ENCODE results near the gene CLUH. TPM values are rescaled to one million over a fixed set of nuclear protein-coding genes. Genes with fewer than 3 reads are reported as not detected.

The CLUH gene
- total RNA-seq, 1 donor from 2014 or later: 40.2 TPM

DNA sequence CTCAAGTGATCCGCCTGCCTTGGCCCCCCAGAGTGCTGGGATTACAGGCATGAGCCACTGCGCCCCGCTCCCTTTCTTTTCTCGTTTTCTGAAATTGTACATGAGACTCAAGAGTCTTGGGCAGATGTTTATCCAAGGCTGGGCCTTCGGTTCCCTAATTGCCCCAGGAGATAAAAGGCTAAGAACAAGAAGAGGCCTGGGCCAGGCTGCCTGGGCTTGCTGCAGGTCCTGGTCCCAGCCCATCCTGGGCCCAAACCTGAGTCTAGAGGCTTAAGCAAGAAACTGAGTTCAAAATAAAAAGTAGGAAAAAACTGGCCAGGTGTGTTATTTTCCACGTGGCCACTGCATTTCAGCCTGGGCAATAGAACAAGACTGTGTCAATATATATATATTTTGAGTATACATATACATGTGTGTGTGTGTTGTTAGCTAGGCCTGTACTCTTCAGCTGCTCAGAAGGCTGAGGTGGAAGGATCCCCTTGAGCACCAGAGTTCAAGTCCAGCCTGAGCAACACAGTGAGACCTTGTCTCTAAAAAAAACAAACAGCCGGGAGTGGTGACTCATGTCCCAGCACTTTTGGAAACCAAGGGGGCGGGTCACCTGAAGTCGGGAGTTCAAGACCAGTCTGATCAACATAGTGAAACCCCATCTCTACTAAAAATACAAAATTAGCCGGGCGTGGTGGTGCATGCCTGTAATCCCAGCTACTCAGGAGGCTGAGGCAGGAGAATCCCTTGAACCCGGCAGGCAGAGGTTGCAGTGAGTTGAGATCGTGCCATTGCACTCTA, 6.8 kb upstream of the CLUH start:
- Mint-ChIP-seq H3K9me3 (ENCODE audit: low read depth) (no peaks in the 10 kb centered on the region), H3K4me1 (ENCODE audit: low read depth) (peaks cover 5% of the 10 kb centered on the region), H3K27ac (no peak overlapping the region), H3K27me3 (peaks cover 26% of the 10 kb centered on the region), H3K4me3 (ENCODE audit: low read depth) (no peak overlapping the region), H3K36me3 (ENCODE audit: insufficient read depth) (no peaks in the 10 kb centered on the region)
- no peak for DNase-seq (ENCODE audit: low spot score, unreplicated experiment)
- TF ChIP-seq, protein P1, sequence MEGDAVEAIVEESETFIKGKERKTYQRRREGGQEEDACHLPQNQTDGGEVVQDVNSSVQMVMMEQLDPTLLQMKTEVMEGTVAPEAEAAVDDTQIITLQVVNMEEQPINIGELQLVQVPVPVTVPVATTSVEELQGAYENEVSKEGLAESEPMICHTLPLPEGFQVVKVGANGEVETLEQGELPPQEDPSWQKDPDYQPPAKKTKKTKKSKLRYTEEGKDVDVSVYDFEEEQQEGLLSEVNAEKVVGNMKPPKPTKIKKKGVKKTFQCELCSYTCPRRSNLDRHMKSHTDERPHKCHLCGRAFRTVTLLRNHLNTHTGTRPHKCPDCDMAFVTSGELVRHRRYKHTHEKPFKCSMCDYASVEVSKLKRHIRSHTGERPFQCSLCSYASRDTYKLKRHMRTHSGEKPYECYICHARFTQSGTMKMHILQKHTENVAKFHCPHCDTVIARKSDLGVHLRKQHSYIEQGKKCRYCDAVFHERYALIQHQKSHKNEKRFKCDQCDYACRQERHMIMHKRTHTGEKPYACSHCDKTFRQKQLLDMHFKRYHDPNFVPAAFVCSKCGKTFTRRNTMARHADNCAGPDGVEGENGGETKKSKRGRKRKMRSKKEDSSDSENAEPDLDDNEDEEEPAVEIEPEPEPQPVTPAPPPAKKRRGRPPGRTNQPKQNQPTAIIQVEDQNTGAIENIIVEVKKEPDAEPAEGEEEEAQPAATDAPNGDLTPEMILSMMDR (IDR thresholded peaks at IDR 0.05; ENCODE audit: unreplicated experiment): no peak

DNA sequence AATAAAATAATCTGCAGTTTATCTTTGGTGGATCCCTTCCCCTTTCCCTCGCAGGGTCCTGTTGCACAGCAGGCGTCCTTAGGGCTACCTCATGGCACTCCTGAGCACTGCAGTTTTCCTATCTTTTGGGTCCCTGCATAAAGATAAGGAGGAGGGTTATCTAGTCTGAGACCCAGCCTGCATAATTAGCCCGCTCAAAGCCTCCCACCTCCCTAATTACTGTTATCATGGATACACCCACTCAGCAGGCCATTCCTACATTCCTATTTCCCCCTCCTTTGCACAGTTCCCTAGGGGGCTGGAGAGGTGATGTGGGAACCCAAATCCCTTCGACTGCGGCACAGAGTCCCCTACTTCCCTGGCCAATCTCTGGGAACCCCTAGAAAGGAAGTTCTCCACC, 5.1 kb upstream of the CLUH start:
- Mint-ChIP-seq H3K4me3 (ENCODE audit: low read depth) (no peak overlapping the region), H3K36me3 (ENCODE audit: insufficient read depth) (no peaks in the 10 kb centered on the region), H3K9me3 (ENCODE audit: low read depth) (no peaks in the 10 kb centered on the region), H3K27ac (no peak overlapping the region), H3K4me1 (ENCODE audit: low read depth) (peaks cover 9% of the 10 kb centered on the region), H3K27me3 (peaks cover 9% of the 10 kb centered on the region)
- no peak for DNase-seq (ENCODE audit: low spot score, unreplicated experiment)
- TF ChIP-seq, protein P1 (IDR thresholded peaks at IDR 0.05; ENCODE audit: unreplicated experiment): no peak

DNA sequence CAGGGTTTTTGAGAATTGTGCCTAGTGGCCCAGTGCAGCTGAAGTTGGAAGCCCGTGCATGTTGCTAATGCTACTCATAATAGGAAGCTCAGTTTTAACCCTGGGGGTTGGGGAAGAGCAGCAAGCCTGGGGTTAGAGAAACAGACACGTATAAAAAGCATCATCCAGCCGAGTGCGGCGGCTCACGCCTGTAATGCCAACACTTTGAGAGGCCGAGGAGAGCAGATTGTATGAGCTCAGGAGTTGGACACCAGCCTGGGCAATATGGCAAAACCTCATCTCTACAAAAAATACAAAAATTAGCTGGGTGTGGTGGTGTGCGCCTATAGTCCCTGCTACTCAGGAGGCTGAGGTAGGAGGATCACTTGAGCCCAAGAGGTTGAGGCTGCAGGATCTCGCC, 2.3 kb upstream of the CLUH start:
- H3K36me3 Mint-ChIP-seq (ENCODE audit: insufficient read depth): no peaks in the 10 kb centered on the region
- TF ChIP-seq, protein P1 (IDR thresholded peaks at IDR 0.05; ENCODE audit: unreplicated experiment): no peak
- no peak overlapping the region for H3K4me3 Mint-ChIP-seq (ENCODE audit: low read depth)
- DNase-seq (ENCODE audit: low spot score, unreplicated experiment): no peak
- H3K9me3 Mint-ChIP-seq (ENCODE audit: low read depth): no peaks in the 10 kb centered on the region
- peaks cover 6% of the 10 kb centered on the region for H3K27me3 Mint-ChIP-seq
- peaks cover 24% of the 10 kb centered on the region for H3K4me1 Mint-ChIP-seq (ENCODE audit: low read depth)
- no peak overlapping the region for H3K27ac Mint-ChIP-seq

DNA sequence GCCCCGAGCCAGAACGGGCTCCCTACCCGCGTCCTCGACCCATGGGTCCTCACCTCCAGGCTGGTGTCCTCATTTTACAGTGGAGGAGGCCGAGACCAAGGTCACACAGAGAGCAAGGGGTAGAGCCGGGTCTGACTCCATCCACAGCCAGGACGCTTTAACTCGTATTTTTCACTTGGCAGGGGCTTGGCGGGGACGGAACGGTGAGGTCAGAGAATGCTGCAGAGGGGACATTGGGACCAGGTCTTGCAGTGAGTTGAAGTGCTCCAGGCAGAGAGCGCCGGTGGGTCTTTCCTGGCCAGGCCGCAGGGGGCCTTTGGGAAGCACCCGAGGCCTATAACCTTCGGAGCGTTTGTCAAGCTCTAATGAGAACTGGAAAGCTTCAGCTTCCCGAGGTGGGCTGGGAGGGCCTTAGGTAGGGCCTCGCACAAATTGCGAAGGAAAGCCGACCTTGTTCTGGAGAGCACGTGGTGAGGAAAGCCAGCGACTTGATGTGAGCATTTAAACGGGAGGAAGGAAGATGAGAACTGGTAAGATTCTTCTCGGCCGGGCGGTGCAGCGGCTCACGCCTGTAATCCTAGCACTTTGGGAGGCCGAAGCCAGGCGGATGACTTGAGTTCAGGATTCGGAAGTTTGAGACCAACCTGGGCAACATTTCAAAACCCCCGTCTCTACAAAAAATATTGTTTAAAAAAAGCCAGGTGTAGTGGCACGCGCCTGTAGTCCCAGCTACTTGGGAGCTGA, 908 bp upstream of the CLUH start:
- DNase-seq (ENCODE audit: low spot score, unreplicated experiment): no peak
- H3K9me3 Mint-ChIP-seq (ENCODE audit: low read depth): no peaks in the 10 kb centered on the region
- H3K4me1 Mint-ChIP-seq (ENCODE audit: low read depth): peaks cover 23% of the 10 kb centered on the region
- peak overlapping the region; percentile 80 for H3K27ac Mint-ChIP-seq
- TF ChIP-seq, protein P1 (IDR thresholded peaks at IDR 0.05; ENCODE audit: unreplicated experiment): no peak
- H3K27me3 Mint-ChIP-seq: peaks cover 6% of the 10 kb centered on the region
- H3K36me3 Mint-ChIP-seq (ENCODE audit: insufficient read depth): no peaks in the 10 kb centered on the region
- peak overlapping the region; percentile 75 for H3K4me3 Mint-ChIP-seq (ENCODE audit: low read depth)

DNA sequence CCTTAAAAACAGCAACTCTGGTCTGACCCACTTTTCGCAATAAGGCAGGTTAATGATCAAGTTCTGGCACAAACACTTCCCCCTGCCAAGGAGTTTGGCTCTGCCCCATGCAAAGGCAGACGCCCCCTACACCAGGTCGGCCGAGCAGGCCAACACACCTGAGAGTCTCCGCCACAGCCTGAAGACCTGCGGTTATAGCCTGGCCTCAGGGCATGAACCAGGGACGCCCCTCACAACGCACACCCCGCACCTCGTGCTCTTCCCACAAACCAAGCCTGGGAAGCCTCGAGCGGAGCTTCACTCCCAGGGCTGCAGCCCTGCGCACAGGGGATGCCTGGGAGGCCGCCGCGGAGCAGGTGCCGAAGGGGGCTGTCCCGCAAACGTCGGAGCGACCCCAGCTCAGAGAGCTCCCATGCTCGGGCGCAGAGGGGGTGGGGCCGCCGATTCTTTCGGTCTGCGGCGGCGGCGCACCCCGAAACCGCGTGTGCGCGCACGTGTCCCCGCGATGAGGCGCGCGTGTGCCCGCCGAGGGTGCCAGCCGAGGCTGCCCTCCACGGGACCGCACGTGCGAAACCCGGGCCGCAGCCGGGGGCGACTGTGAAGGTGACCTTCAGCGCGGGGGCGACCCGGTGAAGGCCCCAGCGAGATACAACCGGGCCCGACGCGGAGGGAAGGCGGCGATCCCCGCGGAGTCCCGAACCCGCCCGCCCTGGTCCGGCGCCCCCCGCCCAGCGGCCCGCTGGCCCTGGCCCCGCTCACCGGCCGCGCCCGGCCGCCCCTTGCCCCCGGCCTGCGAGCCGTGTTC, 559 bp downstream of the CLUH start:
- H3K9me3 Mint-ChIP-seq (ENCODE audit: low read depth): no peaks in the 10 kb centered on the region
- H3K27ac Mint-ChIP-seq: no peak overlapping the region
- peaks cover 20% of the 10 kb centered on the region for H3K4me1 Mint-ChIP-seq (ENCODE audit: low read depth)
- TF ChIP-seq, protein P1 (IDR thresholded peaks at IDR 0.05; ENCODE audit: unreplicated experiment): no peak
- no peak for DNase-seq (ENCODE audit: low spot score, unreplicated experiment)
- peaks cover 6% of the 10 kb centered on the region for H3K27me3 Mint-ChIP-seq
- no peaks in the 10 kb centered on the region for H3K36me3 Mint-ChIP-seq (ENCODE audit: insufficient read depth)
- peak overlapping the region; percentile 74 for H3K4me3 Mint-ChIP-seq (ENCODE audit: low read depth)

Data from progenitor cell of endocrine pancreas (in vitro differentiated cells).